Measurements from ENCODE around the gene MDH1.
A peak's percentile ranks its signal among the peaks of the same experiment; 100 is the strongest.
"Not testable (repeated sequence)": the region's sequence is repeated elsewhere in the genome, so short reads cannot be mapped to it uniquely, and the experiment has no call there.

The MDH1 gene

GRCh38 chr2:63588385-63589147, at the start of gene MDH1, which contains the start of gene WDPCP:
MDH1 (plus strand) TSS chr2:63588963; CDS start chr2:63589044, 81 bp downstream.
WDPCP (minus strand) TSS chr2:63588477; CDS start chr2:63588271, 206 bp downstream.
- peak; percentile 67 to 83 (median 77) for DNase-seq (ENCODE audit: low read depth in 2 of 3, low spot score in 2 of 3)

- DNase-seq (ENCODE audit: low read depth in 2 of 3, low spot score in 2 of 3), result no peak
Observed at GRCh38 chr2:63539416-63540162, 49.2 kb upstream of the MDH1 start.

- no peak for DNase-seq (ENCODE audit: low read depth in 2 of 3, low spot score in 2 of 3)
Observed at GRCh38 chr2:63544017-63544627, 44.6 kb upstream of the MDH1 start.

- no peak for DNase-seq (ENCODE audit: low read depth in 2 of 3, low spot score in 2 of 3)
Observed at GRCh38 chr2:63545023-63545422, 43.7 kb upstream of the MDH1 start.

GRCh38 chr2:63553049-63553448, 35.7 kb upstream of the MDH1 start:
- DNase-seq (ENCODE audit: low read depth in 2 of 3, low spot score in 2 of 3), result no peak

- no peak for DNase-seq (ENCODE audit: low read depth in 2 of 3, low spot score in 2 of 3)
Observed at GRCh38 chr2:63555299-63555698, 33.5 kb upstream of the MDH1 start.

- no peak for DNase-seq (ENCODE audit: low read depth in 2 of 3, low spot score in 2 of 3)
Observed at GRCh38 chr2:63555931-63556330, 32.8 kb upstream of the MDH1 start.

- DNase-seq (ENCODE audit: low read depth in 2 of 3, low spot score in 2 of 3), result not testable (repeated sequence)
Observed at GRCh38 chr2:63557819-63558218, 30.9 kb upstream of the MDH1 start.

- DNase-seq (ENCODE audit: low read depth in 2 of 3, low spot score in 2 of 3), result not testable (repeated sequence)
Observed at GRCh38 chr2:63558922-63559321, 29.8 kb upstream of the MDH1 start.

GRCh38 chr2:63562751-63563150, 26.0 kb upstream of the MDH1 start:
- DNase-seq (ENCODE audit: low read depth in 2 of 3, low spot score in 2 of 3), result no peak

GRCh38 chr2:63569740-63570139, 19.0 kb upstream of the MDH1 start:
- DNase-seq (ENCODE audit: low read depth in 2 of 3, low spot score in 2 of 3), result no peak

- DNase-seq (ENCODE audit: low read depth in 2 of 3, low spot score in 2 of 3), result no peak
Observed at GRCh38 chr2:63571291-63571690, 17.5 kb upstream of the MDH1 start.

- no peak for DNase-seq (ENCODE audit: low read depth in 2 of 3, low spot score in 2 of 3)
Observed at GRCh38 chr2:63572001-63572400, 16.8 kb upstream of the MDH1 start.

GRCh38 chr2:63573026-63573425, 15.7 kb upstream of the MDH1 start:
- DNase-seq (ENCODE audit: low read depth in 2 of 3, low spot score in 2 of 3), result not testable (repeated sequence)

- DNase-seq (ENCODE audit: low read depth in 2 of 3, low spot score in 2 of 3), result not testable (repeated sequence)
Observed at GRCh38 chr2:63573726-63574345, 14.9 kb upstream of the MDH1 start.

- DNase-seq (ENCODE audit: low read depth in 2 of 3, low spot score in 2 of 3), result no peak
Observed at GRCh38 chr2:63576546-63576945, 12.2 kb upstream of the MDH1 start.

GRCh38 chr2:63578767-63579166, 10.0 kb upstream of the MDH1 start:
- no peak for DNase-seq (ENCODE audit: low read depth in 2 of 3, low spot score in 2 of 3)

- DNase-seq (ENCODE audit: low read depth in 2 of 3, low spot score in 2 of 3), result no peak
Observed at GRCh38 chr2:63580651-63581297, 8.0 kb upstream of the MDH1 start.

- no peak for DNase-seq (ENCODE audit: low read depth in 2 of 3, low spot score in 2 of 3)
Observed at GRCh38 chr2:63581298-63581961, 7.3 kb upstream of the MDH1 start.

GRCh38 chr2:63582873-63583272, 5.9 kb upstream of the MDH1 start:
- no peak for DNase-seq (ENCODE audit: low read depth in 2 of 3, low spot score in 2 of 3)

Measured in activated CD8-positive, alpha-beta memory T cell treated with anti-CD3 and anti-CD28 coated beads for 48 hours (primary cell).